Activated naive CD8-positive, alpha-beta T cell treated with anti-CD3 and anti-CD28 coated beads for 36 hours (primary cell): ENCODE results near the gene DUOXA1. TPM values are rescaled to one million over a fixed set of nuclear protein-coding genes. Genes with fewer than 3 reads are reported as not detected.

ENCODE experiments used
- DNase-seq: peaks from one replicate; pipeline ENCODE4 v3.0.0; 2021
- H3K27ac Mint-ChIP-seq: one replicate; pipeline ENCODE4 v1.8.0; 2022; ENCODE audit warnings: mild to moderate bottlenecking, moderate library complexity, mixed read lengths
- H3K27me3 Mint-ChIP-seq: one replicate; pipeline ENCODE4 v1.8.0; 2022; ENCODE audit warnings: mild to moderate bottlenecking, mixed read lengths
- H3K36me3 Mint-ChIP-seq: one replicate; pipeline ENCODE4 v1.8.0; 2021; ENCODE audit warnings: mild to moderate bottlenecking, mixed read lengths
- H3K4me1 Mint-ChIP-seq: one replicate; pipeline ENCODE4 v1.8.0; 2021; ENCODE audit warnings: mixed read lengths
- H3K4me3 Mint-ChIP-seq: one replicate; pipeline ENCODE4 v1.8.0; 2022; ENCODE audit warnings: mild to moderate bottlenecking, moderate library complexity, mixed read lengths
- H3K9me3 Mint-ChIP-seq: one replicate; pipeline ENCODE4 v1.8.0; 2022; ENCODE audit warnings: mixed read lengths
- total RNA-seq, 2 experiments: library from RNA; stranded (reverse); gene quantifications; one replicate each; pipeline ENCODE4 v1.2.3, GENCODE V29; 2021

The DUOXA1 gene
- total RNA-seq: not detected

GRCh38 chr15:45129651-45130129 lies at the start of gene DUOXA1, which contains the start of gene DUOX1:
DUOXA1 (minus strand) TSS chr15:45129879; CDS start chr15:45123014, 6,865 bp downstream.
DUOX1 (plus strand) TSS chr15:45129994; CDS start chr15:45131967, 1,973 bp downstream.
- Mint-ChIP-seq H3K27ac (no peak within 1 kb of the TSS), H3K4me1 (peaks cover under 1% of the 10 kb centered on the region), H3K27me3 (peaks cover 81% of the 10 kb centered on the region), H3K4me3 (no peak within 1 kb of the TSS), H3K36me3 (no peaks in the 10 kb centered on the region), H3K9me3 (no peaks in the 10 kb centered on the region)
- DNase-seq: no peak

DNA sequence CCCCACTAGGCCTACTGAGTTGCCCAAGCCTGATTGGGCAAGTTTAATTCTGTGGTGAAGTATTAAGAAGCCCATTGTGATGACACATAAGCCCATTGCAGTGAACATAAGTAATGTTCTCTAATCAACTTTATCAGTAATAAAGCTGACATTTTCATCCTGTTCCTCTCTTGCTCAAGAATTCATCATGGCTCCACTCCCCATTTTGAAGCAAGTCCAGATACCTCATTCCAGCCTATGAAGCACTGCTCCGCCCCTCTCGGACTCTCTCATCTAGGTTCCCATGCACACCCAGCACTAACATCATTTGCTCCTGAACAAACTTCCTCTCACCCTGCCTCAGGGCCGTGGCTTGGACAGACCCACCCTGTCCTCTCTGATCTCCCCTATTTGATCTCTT lies 47.6 kb upstream of the DUOXA1 start:
- H3K4me1 Mint-ChIP-seq: peaks cover 9% of the 10 kb centered on the region
- H3K27ac Mint-ChIP-seq: no peak overlapping the region
- H3K9me3 Mint-ChIP-seq: no peaks in the 10 kb centered on the region
- H3K4me3 Mint-ChIP-seq: no peak overlapping the region
- no peaks in the 10 kb centered on the region for H3K27me3 Mint-ChIP-seq
- peaks cover 14% of the 10 kb centered on the region for H3K36me3 Mint-ChIP-seq
- DNase-seq: no peak

GRCh38 chr15:45174577-45174976 lies 44.9 kb upstream of the DUOXA1 start:
- H3K27ac Mint-ChIP-seq: no peak overlapping the region
- no peak for DNase-seq

DNA sequence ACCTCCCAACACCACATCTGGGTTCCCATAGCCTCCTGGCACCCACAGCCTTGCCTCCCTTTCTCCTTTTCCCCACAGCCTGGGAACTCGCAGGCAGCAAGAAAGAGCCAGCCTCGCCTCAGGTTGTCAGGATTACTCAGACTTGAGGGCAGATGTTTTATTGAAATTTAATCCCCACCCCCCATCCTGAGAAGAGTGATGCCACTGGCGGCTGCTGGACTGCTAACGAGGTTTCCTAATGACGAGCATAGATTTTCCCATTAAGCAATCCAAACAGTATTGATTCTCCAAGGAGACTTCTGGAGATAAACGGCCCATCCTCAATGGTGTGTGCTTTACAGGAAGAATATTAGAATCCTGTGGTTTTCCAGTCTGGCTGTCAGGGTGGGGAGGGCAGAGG lies 44.4 kb upstream of the DUOXA1 start:
- no peak overlapping the region for H3K27ac Mint-ChIP-seq
- H3K4me3 Mint-ChIP-seq: no peak overlapping the region
- H3K9me3 Mint-ChIP-seq: no peaks in the 10 kb centered on the region
- no peak for DNase-seq
- H3K36me3 Mint-ChIP-seq: peaks cover 11% of the 10 kb centered on the region
- H3K27me3 Mint-ChIP-seq: no peaks in the 10 kb centered on the region
- no peaks in the 10 kb centered on the region for H3K4me1 Mint-ChIP-seq

More at GRCh38 chr15:45174577-45174976, 44.9 kb upstream of the DUOXA1 start:
- Mint-ChIP-seq H3K36me3 (peaks cover 11% of the 10 kb centered on the region), H3K27me3 (no peaks in the 10 kb centered on the region), H3K4me3 (no peak overlapping the region), H3K9me3 (no peaks in the 10 kb centered on the region), H3K4me1 (no peaks in the 10 kb centered on the region)

GRCh38 chr15:45171912-45172311 lies 42.2 kb upstream of the DUOXA1 start:
- Mint-ChIP-seq H3K9me3 (no peaks in the 10 kb centered on the region), H3K4me3 (no peak overlapping the region), H3K36me3 (peaks cover 5% of the 10 kb centered on the region), H3K4me1 (peaks cover 5% of the 10 kb centered on the region), H3K27ac (no peak overlapping the region), H3K27me3 (no peaks in the 10 kb centered on the region)
- no peak for DNase-seq

DNA sequence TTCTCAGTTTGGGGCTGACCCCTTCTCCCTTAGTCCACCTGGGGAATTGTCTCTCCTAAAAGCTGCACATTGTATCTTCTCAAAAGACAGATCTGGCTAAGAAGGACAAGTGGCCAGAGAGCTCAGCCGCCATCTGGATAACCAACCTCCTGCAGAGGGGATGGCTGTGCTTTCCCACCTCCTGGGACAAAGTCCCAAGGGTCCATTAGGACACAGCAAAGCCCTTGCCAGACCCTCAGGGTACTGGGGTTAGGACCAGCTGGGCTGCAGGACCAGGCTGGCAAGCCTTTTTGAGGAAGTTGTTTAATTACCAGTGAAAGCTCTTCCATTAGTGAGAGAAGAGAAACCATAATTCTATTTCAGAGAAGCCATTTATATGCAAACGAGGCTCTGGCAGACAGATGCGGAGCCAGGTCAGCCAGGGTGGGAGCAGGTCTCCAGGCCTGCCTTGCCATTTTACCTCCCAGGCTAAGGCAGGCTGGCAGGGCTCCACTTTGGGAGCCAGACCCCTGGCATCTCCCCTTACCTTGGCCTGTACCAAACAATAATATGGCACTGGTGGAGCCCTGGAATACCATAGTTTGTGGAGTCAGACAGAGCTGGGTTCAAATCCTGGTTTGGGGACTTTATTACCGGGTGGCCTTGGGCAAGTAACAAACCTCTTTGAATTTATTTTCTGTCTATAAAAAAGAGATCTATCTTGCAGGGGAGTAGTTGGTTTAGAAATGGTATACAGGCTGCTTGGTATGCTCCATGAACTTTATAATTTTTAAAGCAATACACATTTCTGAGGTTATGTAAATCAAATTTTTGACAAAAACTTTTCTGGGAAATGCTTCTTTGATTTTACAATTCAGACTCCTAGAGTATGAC lies 40.2 kb upstream of the DUOXA1 start:
- Mint-ChIP-seq H3K4me1 (peaks cover 11% of the 10 kb centered on the region), H3K27me3 (no peaks in the 10 kb centered on the region), H3K4me3 (no peak overlapping the region), H3K36me3 (no peaks in the 10 kb centered on the region), H3K9me3 (no peaks in the 10 kb centered on the region), H3K27ac (no peak overlapping the region)
- no peak for DNase-seq

DNA sequence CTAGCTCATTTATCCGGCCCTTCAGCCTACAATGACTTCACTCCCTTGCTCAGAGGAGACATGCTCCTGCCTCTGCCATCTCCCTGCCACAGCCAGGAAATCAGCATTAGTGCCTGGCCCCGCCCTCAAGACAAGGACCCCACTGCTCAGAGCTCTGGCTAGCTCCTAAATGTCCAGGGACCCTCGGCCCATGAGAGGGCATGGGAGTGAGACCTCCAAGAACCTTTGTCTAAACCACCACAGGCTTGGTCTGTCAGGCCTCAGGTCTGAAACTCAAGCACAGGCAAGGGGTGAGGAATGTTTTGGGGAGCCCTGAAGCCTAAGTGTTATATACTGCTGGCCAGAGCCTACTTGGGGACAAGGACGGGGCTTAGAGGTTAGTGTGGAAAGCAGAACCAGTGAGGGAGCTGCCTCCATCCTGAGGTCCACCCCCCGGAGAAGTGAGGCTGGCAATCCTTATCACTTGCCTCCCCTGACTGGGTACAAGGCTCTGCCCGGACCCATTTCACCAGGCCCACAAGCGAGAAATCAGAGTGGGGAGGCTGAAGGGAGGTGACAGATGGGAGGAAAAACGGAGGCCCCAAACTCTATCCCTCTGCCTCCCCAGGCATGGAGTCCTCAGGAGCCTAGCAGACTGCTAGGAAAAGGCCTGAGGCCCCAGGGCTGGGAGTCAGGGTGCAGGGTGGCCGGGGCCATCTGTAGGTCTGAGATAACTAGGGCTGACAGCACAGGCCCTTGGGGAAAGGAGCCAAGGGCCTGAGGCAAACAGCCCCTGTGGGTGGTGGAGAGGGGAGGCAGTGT lies 39.3 kb upstream of the DUOXA1 start:
- Mint-ChIP-seq H3K27ac (no peak overlapping the region), H3K36me3 (no peaks in the 10 kb centered on the region), H3K4me3 (no peak overlapping the region), H3K4me1 (peaks cover 11% of the 10 kb centered on the region), H3K9me3 (no peaks in the 10 kb centered on the region), H3K27me3 (no peaks in the 10 kb centered on the region)
- no peak for DNase-seq

DNA sequence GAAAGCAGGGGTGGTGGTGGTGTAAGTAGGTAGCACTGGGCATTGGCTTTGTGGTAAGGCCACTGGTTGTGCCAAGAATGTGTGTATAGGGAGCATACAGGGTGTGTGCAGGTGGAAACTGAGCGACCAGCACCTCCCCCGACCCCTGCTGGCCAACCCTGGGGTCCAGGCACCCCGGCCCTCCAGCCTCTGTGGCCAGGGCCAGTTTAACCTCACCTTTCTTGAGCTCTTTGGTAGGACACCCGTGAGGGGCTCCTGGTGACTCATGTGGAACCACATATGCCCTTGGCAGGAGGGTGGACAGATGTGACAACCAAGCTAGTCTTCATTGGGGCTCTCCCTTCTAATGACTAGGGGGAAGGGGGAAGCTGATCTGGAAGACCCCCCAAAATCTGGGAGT lies 38.6 kb upstream of the DUOXA1 start:
- peak overlapping the region; percentile 51 for H3K27ac Mint-ChIP-seq
- no peaks in the 10 kb centered on the region for H3K36me3 Mint-ChIP-seq
- H3K4me1 Mint-ChIP-seq: peaks cover 11% of the 10 kb centered on the region
- DNase-seq: no peak
- no peak overlapping the region for H3K4me3 Mint-ChIP-seq
- no peaks in the 10 kb centered on the region for H3K27me3 Mint-ChIP-seq
- H3K9me3 Mint-ChIP-seq: no peaks in the 10 kb centered on the region

DNA sequence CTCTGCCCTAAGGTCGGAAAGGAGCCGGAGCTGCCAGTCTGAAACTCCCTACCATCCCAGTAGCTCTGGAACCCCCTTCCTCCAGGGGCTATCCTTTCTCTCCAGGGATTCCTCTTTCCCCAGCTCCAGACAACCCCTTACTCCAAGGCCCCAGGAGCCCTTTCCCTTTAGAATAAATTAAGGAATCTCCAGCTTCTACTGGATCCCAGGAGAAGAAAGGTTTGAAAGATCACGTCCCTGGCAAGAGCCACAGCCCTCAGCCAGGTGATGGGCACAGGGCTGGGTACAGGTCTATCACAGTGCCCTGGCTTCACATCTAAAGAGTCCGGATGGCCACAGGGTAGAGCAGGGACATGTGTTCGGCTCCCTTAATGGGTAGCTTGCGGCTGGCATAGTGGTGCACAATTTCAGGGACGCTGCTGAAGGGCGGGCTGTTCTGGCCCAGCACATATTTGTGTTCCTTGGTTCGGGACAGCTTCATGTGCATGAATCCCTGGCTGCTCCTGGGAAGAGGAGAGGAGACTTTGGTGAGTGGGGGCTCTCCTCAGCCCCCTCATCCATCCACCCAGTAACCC lies 38.0 kb upstream of the DUOXA1 start:
- DNase-seq: no peak
- no peaks in the 10 kb centered on the region for H3K9me3 Mint-ChIP-seq
- H3K4me1 Mint-ChIP-seq: peaks cover 11% of the 10 kb centered on the region
- no peaks in the 10 kb centered on the region for H3K27me3 Mint-ChIP-seq
- no peaks in the 10 kb centered on the region for H3K36me3 Mint-ChIP-seq
- H3K4me3 Mint-ChIP-seq: peak overlapping the region; percentile 59
- peak overlapping the region; percentile 51 for H3K27ac Mint-ChIP-seq

- DNase-seq: peak; percentile 82
- Mint-ChIP-seq H3K27me3 (no peaks in the 10 kb centered on the region), H3K27ac (peak overlapping the region; percentile 51), H3K4me1 (peaks cover 11% of the 10 kb centered on the region), H3K36me3 (no peaks in the 10 kb centered on the region), H3K9me3 (no peaks in the 10 kb centered on the region), H3K4me3 (peak overlapping the region; percentile 59)
These were observed 37.4 kb upstream of the DUOXA1 start for GRCh38 chr15:45166834-45167630.

DNA sequence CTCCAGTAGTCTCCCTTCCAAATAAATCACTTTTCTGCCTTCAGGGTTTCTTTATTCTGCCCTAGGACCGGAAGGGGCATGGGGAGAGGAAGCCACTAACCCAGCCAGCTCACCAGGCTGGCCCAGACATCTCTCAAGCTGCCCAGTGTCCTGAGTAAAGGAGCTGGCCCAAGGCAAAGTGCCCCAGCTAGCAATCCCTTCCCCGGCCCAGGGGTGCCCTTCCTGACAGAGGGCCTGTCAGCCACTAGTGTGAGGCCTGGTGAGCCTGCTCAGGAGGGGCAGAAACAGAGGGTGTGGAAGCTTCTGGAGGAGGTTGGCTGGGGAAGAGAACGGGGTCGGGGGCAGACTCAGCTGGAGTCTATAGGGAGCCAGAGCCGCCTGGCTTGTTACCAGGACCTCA lies 35.9 kb upstream of the DUOXA1 start:
- H3K4me1 Mint-ChIP-seq: peaks cover 11% of the 10 kb centered on the region

DNA sequence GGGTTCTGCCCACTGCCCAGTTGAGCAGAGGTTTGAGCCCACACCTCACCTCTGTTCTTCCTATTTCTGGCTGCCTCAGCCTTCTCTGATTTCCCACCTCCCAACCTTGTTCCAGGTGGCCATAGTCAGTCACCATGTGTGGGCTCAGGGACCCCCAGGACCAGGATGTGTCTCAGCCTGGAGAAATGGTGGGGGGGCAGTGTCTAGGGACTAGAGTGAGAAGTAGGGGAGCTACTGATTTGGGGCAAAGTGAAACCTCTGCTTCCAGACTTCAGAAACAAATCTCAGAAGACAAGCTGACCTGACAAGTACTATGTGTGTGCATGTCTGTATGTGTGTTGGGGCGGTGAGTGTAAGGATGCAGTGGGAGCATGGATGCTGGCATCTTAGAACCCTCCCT lies 35.2 kb upstream of the DUOXA1 start:
- no peaks in the 10 kb centered on the region for H3K36me3 Mint-ChIP-seq
- H3K4me1 Mint-ChIP-seq: peaks cover 11% of the 10 kb centered on the region
- H3K4me3 Mint-ChIP-seq: no peak overlapping the region
- no peaks in the 10 kb centered on the region for H3K27me3 Mint-ChIP-seq
- DNase-seq: no peak
- no peak overlapping the region for H3K27ac Mint-ChIP-seq
- H3K9me3 Mint-ChIP-seq: no peaks in the 10 kb centered on the region

More for the DNA sequence above, 35.9 kb upstream of the DUOXA1 start:
- no peaks in the 10 kb centered on the region for H3K27me3 Mint-ChIP-seq
- DNase-seq: no peak
- no peak overlapping the region for H3K27ac Mint-ChIP-seq
- H3K36me3 Mint-ChIP-seq: no peaks in the 10 kb centered on the region
- H3K9me3 Mint-ChIP-seq: no peaks in the 10 kb centered on the region
- H3K4me3 Mint-ChIP-seq: peak overlapping the region; percentile 69

GRCh38 chr15:45163508-45163856 lies 33.8 kb upstream of the DUOXA1 start:
- H3K27ac Mint-ChIP-seq: no peak overlapping the region
- H3K36me3 Mint-ChIP-seq: no peaks in the 10 kb centered on the region
- no peak for DNase-seq
- no peaks in the 10 kb centered on the region for H3K9me3 Mint-ChIP-seq
- peaks cover 11% of the 10 kb centered on the region for H3K4me1 Mint-ChIP-seq
- no peak overlapping the region for H3K4me3 Mint-ChIP-seq
- H3K27me3 Mint-ChIP-seq: no peaks in the 10 kb centered on the region

- H3K27me3 Mint-ChIP-seq: no peaks in the 10 kb centered on the region
- no peaks in the 10 kb centered on the region for H3K9me3 Mint-ChIP-seq
- peak; percentile 60 for DNase-seq
- peaks cover 13% of the 10 kb centered on the region for H3K4me1 Mint-ChIP-seq
- no peaks in the 10 kb centered on the region for H3K36me3 Mint-ChIP-seq
- H3K4me3 Mint-ChIP-seq: no peak overlapping the region
- H3K27ac Mint-ChIP-seq: no peak overlapping the region
These were observed 33.3 kb upstream of the DUOXA1 start for GRCh38 chr15:45162771-45163507.
